Testis (tissue), 2 donors: Measurements from ENCODE around the gene KLHL26.

Source experiments
- POLR2A ChIP-seq: fragments of 450-650 bp; IDR thresholded peaks from one replicate; pipeline ENCODE4 v1.6.1; 2017; ENCODE audit warnings: antibody characterized with exemption, mild to moderate bottlenecking, moderate library complexity
- TF ChIP-seq, protein P1 (sequence below), 3 experiments: fragments of 450-650 bp in 2 of 3; fragments of 200-600 bp in 1 of 3; sonication (generic) in 1 of 3; IDR thresholded peaks; one replicate each; pipeline ENCODE4 v1.5.1; 2016 to 2019; ENCODE audit warnings: antibody characterized with exemption in 3 of 3, mild to moderate bottlenecking in 2 of 3, moderate library complexity in 1 of 3

DNA sequence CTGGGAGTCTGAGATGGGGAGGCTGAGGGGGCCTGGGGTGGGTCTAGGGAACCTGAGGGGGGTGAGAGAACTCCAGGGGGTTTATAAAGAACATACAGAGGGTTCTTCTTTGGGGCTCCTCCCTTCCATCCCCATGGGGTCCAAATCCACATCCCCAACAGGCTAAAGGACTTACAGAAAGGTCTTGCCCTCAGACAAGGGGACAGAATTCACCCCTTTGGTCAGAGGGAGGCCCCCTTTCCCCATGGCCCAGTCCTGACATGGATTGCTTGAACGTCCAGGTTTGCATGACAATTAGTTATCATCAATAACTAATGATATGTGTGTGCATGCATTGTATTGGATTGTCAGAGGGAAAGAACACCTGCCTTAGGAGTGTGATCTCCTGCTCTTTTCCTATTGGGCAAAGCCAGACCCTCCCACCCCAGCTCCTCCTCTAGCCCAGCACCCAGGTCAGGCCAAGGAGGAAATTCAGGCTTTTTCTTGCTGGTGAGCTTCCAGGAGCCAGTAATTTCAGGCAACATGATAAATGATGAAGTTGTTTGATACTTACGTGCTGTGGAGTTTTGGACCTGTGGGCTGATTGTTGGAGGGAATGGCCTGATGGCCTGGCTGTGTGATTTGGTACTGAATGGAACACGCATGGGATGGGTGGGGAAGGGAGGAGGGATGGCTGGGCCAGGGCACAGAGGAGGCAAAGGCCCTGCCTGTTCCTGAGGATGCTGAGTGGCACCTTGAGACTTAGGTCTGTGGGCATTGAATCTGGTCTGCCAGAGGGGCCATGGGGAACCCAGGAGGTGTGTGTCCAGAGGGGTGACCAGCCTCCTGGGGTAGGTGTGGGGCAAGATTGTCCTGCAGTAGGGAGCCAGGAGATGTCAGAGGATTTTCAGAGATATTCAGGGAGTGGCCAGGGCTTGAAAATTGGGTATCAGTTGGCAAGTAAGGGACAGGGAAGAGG lies 1.1 kb downstream of the KLHL26 start:
- TF ChIP-seq, protein P1, sequence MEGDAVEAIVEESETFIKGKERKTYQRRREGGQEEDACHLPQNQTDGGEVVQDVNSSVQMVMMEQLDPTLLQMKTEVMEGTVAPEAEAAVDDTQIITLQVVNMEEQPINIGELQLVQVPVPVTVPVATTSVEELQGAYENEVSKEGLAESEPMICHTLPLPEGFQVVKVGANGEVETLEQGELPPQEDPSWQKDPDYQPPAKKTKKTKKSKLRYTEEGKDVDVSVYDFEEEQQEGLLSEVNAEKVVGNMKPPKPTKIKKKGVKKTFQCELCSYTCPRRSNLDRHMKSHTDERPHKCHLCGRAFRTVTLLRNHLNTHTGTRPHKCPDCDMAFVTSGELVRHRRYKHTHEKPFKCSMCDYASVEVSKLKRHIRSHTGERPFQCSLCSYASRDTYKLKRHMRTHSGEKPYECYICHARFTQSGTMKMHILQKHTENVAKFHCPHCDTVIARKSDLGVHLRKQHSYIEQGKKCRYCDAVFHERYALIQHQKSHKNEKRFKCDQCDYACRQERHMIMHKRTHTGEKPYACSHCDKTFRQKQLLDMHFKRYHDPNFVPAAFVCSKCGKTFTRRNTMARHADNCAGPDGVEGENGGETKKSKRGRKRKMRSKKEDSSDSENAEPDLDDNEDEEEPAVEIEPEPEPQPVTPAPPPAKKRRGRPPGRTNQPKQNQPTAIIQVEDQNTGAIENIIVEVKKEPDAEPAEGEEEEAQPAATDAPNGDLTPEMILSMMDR (IDR thresholded peaks at IDR 0.05), result no peak
- TF ChIP-seq POLR2A, result no peak
